GM18861 (cell line): ENCODE measurements around the gene MBP.
"Not testable (repeated sequence)": the region's sequence is repeated elsewhere in the genome, so short reads cannot be mapped to it uniquely, and the experiment has no call there.

ENCODE experiments used
- ATAC-seq: cut with Tn5 transposase; IDR thresholded peaks from one replicate; pipeline ENCODE4 v1.9.1; 2021; ENCODE audit not compliant: unreplicated experiment

Gene MBP

GRCh38 chr18:76980663-76981395 is 151.8 kb downstream of the MBP start:
- ATAC-seq = peak; percentile 25

- no peak for ATAC-seq
Measured at GRCh38 chr18:76979906-76980305, 152.7 kb downstream of the MBP start.

- ATAC-seq = no peak
Measured at GRCh38 chr18:76979111-76979751, 153.4 kb downstream of the MBP start.

- ATAC-seq = no peak
Measured at GRCh38 chr18:76978616-76979015, 154.0 kb downstream of the MBP start.

- ATAC-seq = no peak
Measured at GRCh38 chr18:76977684-76978232, 154.8 kb downstream of the MBP start.

GRCh38 chr18:76977108-76977621 is 155.4 kb downstream of the MBP start:
- ATAC-seq = no peak

- no peak for ATAC-seq
Measured at GRCh38 chr18:76975577-76976110, 156.9 kb downstream of the MBP start.

- no peak for ATAC-seq
Measured at GRCh38 chr18:76974386-76974785, 158.2 kb downstream of the MBP start.

- ATAC-seq = no peak
Measured at GRCh38 chr18:76973520-76974266, 158.9 kb downstream of the MBP start.

GRCh38 chr18:76972846-76973519 is 159.6 kb downstream of the MBP start:
- ATAC-seq = no peak

- no peak for ATAC-seq
Measured at GRCh38 chr18:76972241-76972640, 160.3 kb downstream of the MBP start.

- no peak for ATAC-seq
Measured at GRCh38 chr18:76970770-76971559, 161.6 kb downstream of the MBP start.

GRCh38 chr18:76967721-76968472 is 164.7 kb downstream of the MBP start:
- no peak for ATAC-seq

GRCh38 chr18:76967299-76967698 is 165.3 kb downstream of the MBP start:
- not testable (repeated sequence) for ATAC-seq

- not testable (repeated sequence) for ATAC-seq
Measured at GRCh38 chr18:76965555-76966151, 166.9 kb downstream of the MBP start.

GRCh38 chr18:76963936-76964335 is 168.6 kb downstream of the MBP start:
- peak; percentile 60 for ATAC-seq

GRCh38 chr18:76962851-76963250 is 169.7 kb downstream of the MBP start:
- no peak for ATAC-seq

- ATAC-seq = no peak
Measured at GRCh38 chr18:76960528-76961035, 172.0 kb downstream of the MBP start.
